H9 (cell line): Measurements from ENCODE around the gene PPP1CB. TPM values are rescaled to one million over a fixed set of nuclear protein-coding genes. Genes with fewer than 3 reads are reported as not detected.
A peak's percentile ranks its signal among the peaks of the same experiment; 100 is the strongest.

Experiments
- DNase-seq: peaks from one replicate; pipeline ENCODE4 v3.0.0-alpha.2; 2017
- H2AFZ ChIP-seq: one replicate; pipeline ENCODE4 v1.6.1; 2013; ENCODE audit warnings: mild to moderate bottlenecking, low read length, control low read depth, moderate library complexity
- H2AK5ac ChIP-seq: 2 replicates; pipeline ENCODE4 v1.6.1; 2013; ENCODE audit warnings: low read length, control low read depth, mixed read lengths; ENCODE audit not compliant: insufficient read length
- H2BK120ac ChIP-seq: one replicate; pipeline ENCODE4 v1.6.1; 2013; ENCODE audit warnings: low read depth, mild to moderate bottlenecking, low read length, control low read depth, inconsistent platforms; ENCODE audit not compliant: poor library complexity, severe bottlenecking
- H2BK12ac ChIP-seq: 2 replicates; pipeline ENCODE4 v1.6.1; 2013; ENCODE audit warnings: low read length, control low read depth, mixed read lengths, low read depth; ENCODE audit not compliant: insufficient read length
- H2BK15ac ChIP-seq: 2 replicates; pipeline ENCODE4 v1.6.1; 2013; ENCODE audit warnings: low read depth, low read length, control low read depth
- H2BK20ac ChIP-seq: one replicate; pipeline ENCODE4 v1.6.1; 2013; ENCODE audit warnings: low read depth, mild to moderate bottlenecking, low read length, control low read depth, inconsistent platforms; ENCODE audit not compliant: poor library complexity, severe bottlenecking
- H2BK5ac ChIP-seq: 2 replicates; pipeline ENCODE4 v1.6.1; 2013; ENCODE audit warnings: low read length, control low read depth, mixed read lengths; ENCODE audit not compliant: insufficient read length
- H3K14ac ChIP-seq: 2 replicates; pipeline ENCODE4 v1.6.1; 2013; ENCODE audit warnings: low read length, control low read depth; ENCODE audit not compliant: insufficient read depth
- H3K18ac ChIP-seq: 2 replicates; pipeline ENCODE4 v1.6.1; 2013; ENCODE audit warnings: low read depth, mild to moderate bottlenecking, mixed read lengths, low read length, control low read depth; ENCODE audit not compliant: insufficient read length
- H3K23ac ChIP-seq: 2 replicates; pipeline ENCODE4 v1.6.1; 2013; ENCODE audit warnings: low read length, control low read depth, mixed read lengths, low read depth; ENCODE audit not compliant: insufficient read length
- H3K23me2 ChIP-seq: 2 replicates; pipeline ENCODE4 v1.6.1; 2013; ENCODE audit warnings: low read depth, mild to moderate bottlenecking, mixed read lengths, low read length, control low read depth; ENCODE audit not compliant: insufficient read length, poor library complexity, severe bottlenecking
- H3K27ac ChIP-seq: 2 replicates; pipeline ENCODE4 v1.5.1; 2013; ENCODE audit warnings: low read length, control low read depth, mixed read lengths, low read depth; ENCODE audit not compliant: insufficient read length
- H3K27me3 ChIP-seq: 2 replicates; pipeline ENCODE4 v1.6.1; 2013; ENCODE audit warnings: low read length, control low read depth, inconsistent platforms; ENCODE audit not compliant: insufficient read depth
- H3K4ac ChIP-seq: 2 replicates; pipeline ENCODE4 v1.6.1; 2013; ENCODE audit warnings: low read depth, mild to moderate bottlenecking, control low read depth, inconsistent platforms, low read length, moderate library complexity
- H3K4me1 ChIP-seq: 2 replicates; pipeline ENCODE4 v1.6.1; 2013; ENCODE audit warnings: low read length, control low read depth, inconsistent platforms; ENCODE audit not compliant: insufficient read depth
- H3K4me2 ChIP-seq: 2 replicates; pipeline ENCODE4 v1.6.1; 2013; ENCODE audit warnings: low read length, control low read depth, mixed read lengths; ENCODE audit not compliant: insufficient read length, insufficient read depth
- H3K56ac ChIP-seq: 2 replicates; pipeline ENCODE4 v1.6.1; 2013; ENCODE audit warnings: low read depth, mild to moderate bottlenecking, mixed read lengths, low read length, control low read depth; ENCODE audit not compliant: insufficient read length
- H3K79me1 ChIP-seq: 2 replicates; pipeline ENCODE4 v1.6.1; 2013; ENCODE audit warnings: low read depth, mild to moderate bottlenecking, moderate library complexity, low read length, control low read depth, inconsistent platforms; ENCODE audit not compliant: insufficient read depth, poor library complexity, severe bottlenecking
- H3K79me2 ChIP-seq: 2 replicates; pipeline ENCODE4 v1.6.1; 2013; ENCODE audit warnings: low read length, control low read depth, inconsistent platforms; ENCODE audit not compliant: insufficient read depth
- H3K9ac ChIP-seq: 2 replicates; pipeline ENCODE4 v1.6.1; 2013; ENCODE audit warnings: low read length, control low read depth, mixed read lengths; ENCODE audit not compliant: insufficient read length; ENCODE audit errors: extremely low read depth
- H3K9me3 ChIP-seq: one replicate; pipeline ENCODE4 v1.6.1; 2013; ENCODE audit warnings: low read depth, low read length, inconsistent platforms; ENCODE audit not compliant: control insufficient read depth
- H3T11ph ChIP-seq: one replicate; pipeline ENCODE4 v1.6.1; 2013; ENCODE audit warnings: mild to moderate bottlenecking, low read length, control low read depth, inconsistent platforms
- H4K20me1 ChIP-seq: one replicate; pipeline ENCODE4 v1.6.1; 2013; ENCODE audit not compliant: control insufficient read depth, insufficient read length, insufficient read depth
- H4K5ac ChIP-seq: 2 replicates; pipeline ENCODE4 v1.6.1; 2013; ENCODE audit warnings: low read depth, mild to moderate bottlenecking, mixed read lengths, low read length, control low read depth; ENCODE audit not compliant: insufficient read length
- H4K8ac ChIP-seq: replicated peaks from 2 replicates; pipeline ENCODE4 v1.6.1; 2013; ENCODE audit warnings: low read length, control low read depth, mixed read lengths, low read depth; ENCODE audit not compliant: insufficient read length
- H4K91ac ChIP-seq: 2 replicates; pipeline ENCODE4 v1.6.1; 2013; ENCODE audit warnings: low read depth, mild to moderate bottlenecking, moderate library complexity, mixed read lengths, low read length, control low read depth; ENCODE audit not compliant: insufficient read length
- H3K27ac Mint-ChIP-seq, 3 experiments: 2 replicates in 2 of 3; 3 replicates in 1 of 3; pipeline ENCODE4 v1.8.0; 2020 to 2021; ENCODE audit warnings: mixed read lengths in 3 of 3, mild to moderate bottlenecking in 1 of 3, moderate library complexity in 1 of 3
- H3K27me3 Mint-ChIP-seq: 2 replicates; pipeline ENCODE4 v1.8.0; 2021; ENCODE audit warnings: low read depth, mild to moderate bottlenecking, moderate library complexity, mixed read lengths
- H3K36me3 Mint-ChIP-seq, 3 experiments: 2 replicates in 2 of 3; 3 replicates in 1 of 3; pipeline ENCODE4 v1.8.0; 2020 to 2021; ENCODE audit warnings: low read depth in 3 of 3, mixed read lengths in 3 of 3; ENCODE audit not compliant: insufficient read depth in 1 of 3
- H3K4me1 Mint-ChIP-seq, 2 experiments: 2 replicates each; pipeline ENCODE4 v1.8.0; 2020; ENCODE audit warnings: mixed read lengths in 2 of 2
- H3K4me3 Mint-ChIP-seq, 2 experiments: 2 replicates in 1 of 2; 3 replicates in 1 of 2; pipeline ENCODE4 v1.8.0; 2020 to 2021; ENCODE audit warnings: mild to moderate bottlenecking in 2 of 2, mixed read lengths in 2 of 2, moderate library complexity in 1 of 2
- H3K9me3 Mint-ChIP-seq, 2 experiments: 2 replicates in 1 of 2; 3 replicates in 1 of 2; pipeline ENCODE4 v1.8.0; 2020; ENCODE audit warnings: mild to moderate bottlenecking in 2 of 2, mixed read lengths in 2 of 2, moderate library complexity in 1 of 2
- WGBS: extraction: QIAGEN DNeasy Blood & Tissue Kit; methylation state at CpG from one replicate; pipeline ENCODE4 v1.1.7; 2013; ENCODE audit warnings: missing lambda C conversion rate, low lambda C conversion rate, mixed read lengths; ENCODE audit not compliant: insufficient read length; ENCODE audit errors: extremely low coverage; 5-methylcytosine and 5-hydroxymethylcytosine counted together
- total RNA-seq: library from RNA; stranded (reverse); gene quantifications from 2 replicates; pipeline ENCODE4 v1.2.1, GENCODE V29; 2021
- TF ChIP-seq, protein P1 (sequence below): fragments of 200-600 bp; sonication (generic); conservative IDR thresholded peaks from 3 replicates; pipeline ENCODE4 v1.8.0; 2021; ENCODE audit warnings: antibody characterized with exemption, mild to moderate bottlenecking

PPP1CB gene
- total RNA-seq, 1 experiment from 2014 or later, result 184 TPM

DNA sequence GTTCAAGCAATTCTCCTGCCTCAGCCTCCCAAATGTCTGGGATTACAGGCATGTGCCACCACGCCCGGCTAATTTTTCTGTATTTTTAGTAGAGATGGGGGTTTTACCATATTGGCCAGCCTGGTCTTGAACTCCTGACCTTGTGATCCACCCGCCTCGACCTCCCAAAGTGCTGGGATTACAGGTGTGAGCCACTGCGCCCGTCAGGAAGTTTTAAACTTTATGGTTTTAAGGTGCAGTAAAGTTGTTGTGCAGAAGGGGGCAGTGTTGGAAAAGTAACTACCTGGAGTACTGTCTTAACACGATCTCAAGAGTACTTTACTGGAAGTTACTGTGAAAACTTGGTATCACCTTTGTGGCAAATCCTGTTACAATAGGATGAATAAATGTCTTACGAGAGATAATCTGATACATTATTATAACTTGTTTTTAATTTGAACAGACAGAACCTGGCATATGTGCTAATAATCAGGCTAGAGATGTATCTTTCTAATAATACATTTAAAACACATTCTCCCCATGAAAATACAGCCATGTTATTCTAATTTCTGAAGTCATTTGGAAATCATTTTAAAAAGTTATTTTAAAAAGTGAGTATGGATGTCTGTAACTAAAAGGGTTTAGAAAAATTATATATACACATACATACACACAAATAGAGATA, 69.8 kb downstream of the PPP1CB start:
- DNase-seq, result peak; percentile 70
- no peaks in the 10 kb centered on the region for H3K36me3 Mint-ChIP-seq

More for the DNA sequence above, 69.8 kb downstream of the PPP1CB start:
- H2AFZ ChIP-seq, result no peak overlapping the region
- H4K91ac ChIP-seq, result no peak overlapping the region
- TF ChIP-seq, protein P1, sequence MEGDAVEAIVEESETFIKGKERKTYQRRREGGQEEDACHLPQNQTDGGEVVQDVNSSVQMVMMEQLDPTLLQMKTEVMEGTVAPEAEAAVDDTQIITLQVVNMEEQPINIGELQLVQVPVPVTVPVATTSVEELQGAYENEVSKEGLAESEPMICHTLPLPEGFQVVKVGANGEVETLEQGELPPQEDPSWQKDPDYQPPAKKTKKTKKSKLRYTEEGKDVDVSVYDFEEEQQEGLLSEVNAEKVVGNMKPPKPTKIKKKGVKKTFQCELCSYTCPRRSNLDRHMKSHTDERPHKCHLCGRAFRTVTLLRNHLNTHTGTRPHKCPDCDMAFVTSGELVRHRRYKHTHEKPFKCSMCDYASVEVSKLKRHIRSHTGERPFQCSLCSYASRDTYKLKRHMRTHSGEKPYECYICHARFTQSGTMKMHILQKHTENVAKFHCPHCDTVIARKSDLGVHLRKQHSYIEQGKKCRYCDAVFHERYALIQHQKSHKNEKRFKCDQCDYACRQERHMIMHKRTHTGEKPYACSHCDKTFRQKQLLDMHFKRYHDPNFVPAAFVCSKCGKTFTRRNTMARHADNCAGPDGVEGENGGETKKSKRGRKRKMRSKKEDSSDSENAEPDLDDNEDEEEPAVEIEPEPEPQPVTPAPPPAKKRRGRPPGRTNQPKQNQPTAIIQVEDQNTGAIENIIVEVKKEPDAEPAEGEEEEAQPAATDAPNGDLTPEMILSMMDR, result peak; percentile 77
- no peak overlapping the region for H3K27ac ChIP-seq
- H2BK12ac ChIP-seq, result no peak overlapping the region
- H3K4me2 ChIP-seq, result no peak overlapping the region
- H2BK15ac ChIP-seq, result no peak overlapping the region
- H3T11ph ChIP-seq, result no peak overlapping the region
- no peak overlapping the region for H2AK5ac ChIP-seq
- no peaks in the 10 kb centered on the region for H3K9me3 ChIP-seq
- no peaks in the 10 kb centered on the region for H3K79me2 ChIP-seq
- H4K8ac ChIP-seq, result no peak overlapping the region
- H3K4me1 ChIP-seq, result no peaks in the 10 kb centered on the region
- H3K18ac ChIP-seq, result no peak overlapping the region
- H3K14ac ChIP-seq, result no peak overlapping the region
- H3K79me1 ChIP-seq, result no peaks in the 10 kb centered on the region
- H2BK120ac ChIP-seq, result no peak overlapping the region
- no peak overlapping the region for H3K9ac ChIP-seq
- H4K5ac ChIP-seq, result no peak overlapping the region
- no peak overlapping the region for H2BK20ac ChIP-seq
- Mint-ChIP-seq H3K27me3 (no peaks in the 10 kb centered on the region), H3K9me3 (no peaks in the 10 kb centered on the region), H3K4me3 (no peak overlapping the region), H3K4me1 (no peaks in the 10 kb centered on the region), H3K27ac (no peak overlapping the region)
- no peak overlapping the region for H3K23ac ChIP-seq
- H2BK5ac ChIP-seq, result no peak overlapping the region
- no peaks in the 10 kb centered on the region for H3K23me2 ChIP-seq
- H3K56ac ChIP-seq, result no peak overlapping the region
- no peak overlapping the region for H3K4ac ChIP-seq
- no peaks in the 10 kb centered on the region for H4K20me1 ChIP-seq
- WGBS, result no CpG with 5 or more reads among the region's 8 CpGs
- H3K27me3 ChIP-seq, result no peaks in the 10 kb centered on the region
